GM19099 (cell line): ENCODE results near the gene HOXA10.
A peak's percentile ranks its signal among the peaks of the same experiment; 100 is the strongest.

ENCODE experiments used
- POLR2A ChIP-seq: IDR thresholded peaks from 3 replicates; pipeline ENCODE4 v1.6.1; 2011; ENCODE audit warnings: low read depth; ENCODE audit not compliant: insufficient read length; ENCODE audit errors: extremely low read depth

The HOXA10 gene

DNA sequence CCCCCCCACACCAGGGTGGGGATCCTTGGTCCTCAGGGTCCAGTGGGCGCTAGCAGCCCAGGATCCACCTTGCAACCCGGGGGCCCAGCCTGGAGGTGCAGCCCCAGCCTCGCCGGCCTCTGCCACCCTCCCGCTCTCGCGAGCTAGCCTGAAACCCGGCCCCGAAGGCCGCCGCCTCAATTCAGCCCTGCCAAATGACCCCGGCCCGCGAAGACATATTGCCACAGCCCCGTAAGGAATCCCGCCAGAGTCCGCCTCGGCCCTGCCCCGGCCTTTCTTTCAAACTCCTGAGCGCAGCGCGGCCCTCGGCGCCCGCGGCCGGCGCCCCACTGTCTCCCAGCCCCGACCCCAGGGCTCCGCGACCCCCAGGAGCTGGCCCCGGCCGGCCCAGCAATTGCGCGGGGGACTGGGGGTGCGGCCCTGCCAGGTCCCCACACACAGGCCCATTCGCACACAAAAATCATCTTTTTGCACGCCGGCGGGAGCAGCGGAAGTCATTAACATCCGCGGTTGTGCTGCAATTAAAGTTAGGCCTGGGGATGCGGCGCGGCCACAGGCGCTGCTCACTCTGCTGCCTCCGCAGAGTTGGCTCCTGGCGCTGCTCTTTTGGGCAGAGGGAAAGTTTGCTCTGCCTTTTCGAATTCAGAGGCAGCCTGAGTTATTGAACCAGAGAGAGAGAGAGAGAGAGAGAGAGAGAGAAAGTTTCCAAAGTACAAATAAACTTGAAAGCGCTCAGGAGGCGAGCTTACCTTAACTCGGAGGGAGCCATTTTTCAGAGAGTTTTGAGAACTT is 34.6 kb downstream of the HOXA10 start:
- TF ChIP-seq POLR2A, result no peak

DNA sequence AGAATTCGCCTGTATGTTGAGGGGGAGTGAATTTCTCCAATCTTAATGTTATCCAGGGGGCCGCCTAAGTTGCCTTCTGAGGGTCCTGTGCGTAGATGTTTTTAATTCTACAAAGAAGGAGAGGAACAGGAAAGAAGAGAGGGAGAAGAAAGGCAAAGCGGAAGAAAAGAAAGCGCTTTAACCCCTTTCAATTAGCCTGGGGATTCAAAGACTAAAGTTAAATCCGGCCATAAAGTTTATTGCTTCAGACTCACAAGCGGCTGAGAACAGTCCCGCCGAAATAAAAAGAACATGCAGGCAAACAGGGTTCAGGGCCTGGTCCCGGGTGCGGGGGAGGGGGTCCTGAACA is 35.2 kb downstream of the HOXA10 start:
- no peak for TF ChIP-seq POLR2A

DNA sequence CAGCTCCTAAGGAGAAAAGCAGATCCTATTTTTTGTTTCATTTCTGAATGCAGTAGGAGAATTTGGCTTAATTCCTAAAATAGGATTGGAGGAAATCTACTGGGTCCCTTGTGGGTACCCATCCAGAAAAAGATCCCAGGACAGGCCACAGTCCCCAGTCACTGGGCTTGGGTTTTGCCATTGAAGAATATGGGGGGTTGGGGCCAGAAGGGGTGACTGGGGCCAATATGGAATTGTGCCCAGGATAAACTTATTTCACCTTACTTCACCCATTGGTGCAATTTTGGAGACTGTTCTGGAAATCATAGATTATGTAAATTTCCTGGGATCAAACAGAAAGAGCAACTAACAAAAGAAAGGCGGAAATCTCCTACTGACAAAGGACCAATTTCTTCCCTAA is 35.6 kb downstream of the HOXA10 start:
- TF ChIP-seq POLR2A, result no peak

DNA sequence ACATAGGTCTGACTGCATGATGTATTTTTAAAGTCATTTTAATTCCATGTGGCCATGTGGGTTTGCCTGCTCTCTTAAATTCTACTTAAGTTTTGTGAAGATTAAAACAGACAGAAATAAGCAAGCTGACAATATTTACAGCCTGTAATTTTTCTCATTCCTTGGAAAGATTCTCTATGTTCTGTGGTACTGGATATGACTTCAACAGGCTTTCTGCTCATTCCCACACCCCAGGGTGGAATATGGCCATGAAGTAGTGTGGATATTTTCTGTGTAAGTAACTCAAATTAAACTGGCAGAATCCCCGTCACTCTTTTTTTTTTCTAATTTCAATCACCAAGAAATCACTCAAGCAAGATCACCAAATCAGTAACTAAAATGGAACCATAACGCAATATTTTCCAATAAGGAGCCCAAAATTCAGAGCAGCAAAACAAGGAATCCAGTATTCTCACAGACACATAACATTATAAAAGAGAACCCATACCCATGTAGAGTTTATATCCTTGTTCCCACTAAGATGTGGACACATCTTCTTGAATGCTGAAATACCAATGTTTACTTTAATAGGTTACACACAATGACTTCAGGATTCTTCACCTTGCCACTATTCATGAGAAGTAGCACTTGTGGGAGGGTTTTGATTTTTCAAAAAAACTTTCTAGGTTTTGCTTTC is 36.3 kb downstream of the HOXA10 start:
- no peak for TF ChIP-seq POLR2A

DNA sequence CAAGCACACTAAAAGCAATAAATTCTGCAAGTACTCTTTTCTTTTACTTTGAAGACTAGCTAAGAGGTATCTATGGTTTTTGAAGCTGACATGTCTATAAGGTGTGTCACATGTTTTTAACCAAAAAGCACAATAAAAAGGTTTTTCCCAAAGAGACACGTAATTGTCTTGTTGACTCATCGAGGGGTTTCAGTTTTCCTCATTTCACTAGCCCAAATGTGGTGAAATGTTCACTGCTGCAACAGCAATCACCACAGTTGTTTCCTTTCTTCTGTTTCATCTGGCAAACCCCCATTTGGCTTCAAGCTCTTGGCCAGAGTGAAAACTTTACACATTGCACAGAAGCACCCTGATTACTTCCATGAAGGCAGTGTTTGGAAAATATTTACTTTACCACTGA is 39.7 kb downstream of the HOXA10 start:
- no peak for TF ChIP-seq POLR2A

DNA sequence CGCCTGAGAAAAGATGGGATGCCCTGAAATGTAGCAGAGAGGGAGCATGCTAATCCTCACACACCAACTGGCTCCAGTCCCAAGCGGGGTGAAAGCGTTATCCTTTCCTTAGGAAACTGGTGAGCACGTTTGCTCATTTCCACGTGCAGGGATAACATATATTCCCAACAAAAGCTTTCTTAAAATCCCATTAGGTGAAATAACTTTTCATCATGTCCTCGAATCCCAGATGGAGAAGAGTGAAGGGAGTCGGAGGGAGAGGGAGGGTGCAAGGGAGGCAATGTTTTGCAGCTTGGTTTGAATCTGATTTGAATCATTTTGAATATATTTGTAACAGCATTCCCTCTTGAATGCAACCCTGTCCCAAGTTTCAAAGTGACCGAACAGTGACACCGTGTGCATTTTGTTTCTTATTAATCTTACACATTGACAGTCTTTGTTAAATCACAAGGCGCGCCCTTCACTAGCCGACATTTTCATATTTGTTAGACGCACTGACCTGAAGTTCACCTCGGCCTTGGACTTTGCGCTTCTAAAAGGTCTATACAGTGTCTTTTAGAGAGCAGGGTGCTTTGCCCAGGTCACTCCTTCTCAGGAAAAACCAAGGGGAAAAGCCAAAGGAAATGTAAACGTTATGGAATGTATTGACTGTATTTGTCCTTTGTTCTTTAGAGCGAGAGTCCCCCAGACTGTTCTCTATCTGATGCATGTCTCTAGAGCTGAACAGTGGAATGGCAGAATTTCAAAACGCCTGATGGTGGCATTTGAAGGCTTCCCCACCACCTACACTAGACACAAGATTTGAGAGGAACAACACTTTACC is 40.5 kb downstream of the HOXA10 start:
- TF ChIP-seq POLR2A, result no peak

DNA sequence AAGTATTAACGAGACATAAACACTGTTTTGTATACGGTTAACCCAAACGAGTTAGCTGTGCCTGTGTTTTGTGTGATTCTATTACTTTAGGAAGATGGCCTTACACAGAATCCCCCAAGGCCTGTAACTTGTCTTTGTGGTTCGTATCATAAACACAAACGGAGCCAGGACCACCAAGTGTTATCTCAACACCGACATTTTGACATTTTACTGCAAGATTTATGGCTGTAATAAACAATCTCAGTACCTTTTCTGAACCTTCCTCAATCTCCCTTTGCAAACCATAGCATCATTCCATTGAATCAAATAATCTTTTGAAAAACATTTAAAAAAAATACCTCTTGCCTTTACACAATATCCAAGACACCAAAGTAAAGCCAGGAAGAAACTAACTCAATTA is 41.1 kb downstream of the HOXA10 start:
- TF ChIP-seq POLR2A, result no peak

DNA sequence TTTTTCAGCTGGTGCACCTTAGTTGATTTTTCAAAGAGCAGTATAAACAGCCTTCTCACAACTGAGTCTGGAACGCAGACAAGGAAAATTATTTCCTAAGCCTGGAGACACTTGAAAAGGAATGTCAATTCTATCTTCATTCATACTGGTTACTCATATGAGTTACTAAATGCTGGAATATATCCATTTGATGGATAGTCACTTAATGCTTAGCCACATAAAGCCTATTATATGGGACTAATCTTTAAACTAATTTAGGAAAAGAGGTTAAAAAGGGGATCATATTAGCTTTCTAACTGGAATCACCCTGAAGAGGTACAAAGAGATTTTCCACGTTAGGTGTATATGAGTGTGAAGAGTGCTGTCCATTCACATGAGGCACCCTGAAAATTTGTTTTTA is 41.9 kb downstream of the HOXA10 start:
- TF ChIP-seq POLR2A, result no peak

DNA sequence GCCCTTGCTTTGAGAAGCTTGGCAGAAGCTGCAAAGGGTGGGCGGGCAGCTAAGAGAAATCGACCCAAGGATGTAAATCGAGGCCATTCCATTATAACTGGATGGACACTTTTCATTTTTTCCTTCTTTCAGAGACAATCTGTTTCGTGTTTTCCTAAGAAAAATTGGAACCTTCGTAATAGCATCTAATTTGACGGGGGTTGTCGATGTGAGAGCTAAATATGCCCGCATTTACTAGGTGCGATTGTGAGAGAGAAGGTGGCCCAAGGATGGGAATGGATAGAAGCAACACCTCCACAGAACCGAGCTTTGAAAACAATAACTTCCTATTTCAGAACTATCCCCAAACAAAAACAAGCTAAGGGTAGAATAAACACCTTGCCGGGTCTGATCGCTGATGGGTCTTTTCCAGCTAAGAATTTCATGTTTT is 42.7 kb downstream of the HOXA10 start:
- no peak for TF ChIP-seq POLR2A

DNA sequence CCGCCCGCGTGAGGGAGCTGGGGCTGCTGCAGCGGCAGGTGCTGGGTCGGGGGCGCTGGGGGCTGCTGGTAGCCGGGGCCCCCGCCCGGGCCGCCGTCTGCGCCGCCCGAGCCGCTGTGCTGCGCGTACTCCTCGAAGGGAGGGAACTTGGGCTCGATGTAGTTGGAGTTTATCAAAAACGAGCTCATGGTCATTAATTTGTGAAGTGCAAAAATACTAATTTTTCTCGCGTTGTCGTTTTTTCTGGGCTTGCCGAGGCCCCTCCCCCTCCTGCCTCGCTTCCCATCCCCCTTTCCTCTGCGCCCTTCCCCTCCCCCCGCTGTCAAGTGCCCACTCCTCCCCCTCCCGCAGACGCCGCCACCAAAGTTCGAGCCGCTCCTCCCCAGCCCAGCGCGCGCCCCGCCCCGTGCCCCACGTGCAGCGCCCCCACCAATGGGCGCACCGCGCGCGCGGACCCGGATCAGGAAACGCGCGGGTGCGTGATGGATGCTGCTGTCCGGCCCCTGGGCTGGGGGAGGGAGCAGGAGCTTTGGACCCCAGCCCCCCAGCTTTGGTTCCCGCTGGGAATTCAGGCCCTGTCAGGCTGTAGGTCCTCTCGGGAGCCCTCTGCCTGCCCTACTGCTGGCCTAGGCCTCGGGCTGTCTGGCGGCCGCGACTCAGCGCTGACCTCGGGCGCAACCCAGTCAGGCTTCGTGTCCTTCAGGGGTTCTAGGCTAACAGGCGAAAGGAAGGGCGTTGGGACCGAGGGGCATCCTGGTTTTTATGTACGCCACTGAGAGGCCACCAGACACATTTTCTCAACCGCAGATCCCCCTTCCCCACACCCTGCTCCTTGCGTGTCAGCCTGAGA is 43.4 kb downstream of the HOXA10 start, which contains the start of gene HOXA4:
HOXA4 (minus strand) TSS at position 218 of the 850 bp plus-strand sequence; CDS start at position 194, 24 bp downstream.
- TF ChIP-seq POLR2A, result peak; percentile 39

DNA sequence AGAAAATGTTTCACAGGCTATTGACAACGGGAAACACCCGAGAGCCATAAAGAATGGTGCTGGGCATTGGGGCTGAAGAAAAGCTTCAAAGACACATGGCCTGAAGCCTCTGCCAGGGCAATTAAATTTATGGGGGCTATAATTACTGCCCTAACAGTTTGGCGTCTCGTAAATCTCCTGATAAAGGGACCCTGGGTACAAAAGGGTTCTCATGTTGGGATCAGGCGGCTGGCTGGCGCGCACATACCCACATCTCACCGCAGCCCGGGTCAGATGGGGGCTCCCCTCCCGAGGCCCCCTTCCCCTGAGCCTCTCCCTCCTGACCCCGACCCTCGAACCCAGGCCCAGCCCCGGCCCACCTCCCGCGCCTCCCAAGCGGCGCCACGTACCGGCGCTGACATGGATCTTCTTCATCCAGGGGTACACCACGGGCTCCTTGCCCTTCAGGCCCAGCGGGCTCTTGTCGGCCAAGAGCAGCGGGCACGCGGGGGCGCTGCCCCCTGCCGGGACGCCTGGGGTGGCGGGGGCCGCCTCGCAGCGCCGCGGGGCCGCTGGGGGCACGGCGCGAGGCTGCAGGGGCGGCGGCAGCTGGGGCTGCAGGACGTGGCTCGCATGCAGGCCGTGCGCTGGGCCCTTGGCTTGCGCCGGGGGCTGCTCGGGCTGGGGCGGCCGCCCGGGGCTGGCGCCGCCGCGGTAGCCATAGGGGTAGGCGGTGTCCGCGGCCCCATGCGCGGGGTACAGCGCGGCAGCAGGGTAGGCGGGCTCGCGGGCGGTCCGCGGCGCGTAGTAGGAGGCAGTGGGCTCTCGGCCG is 44.2 kb downstream of the HOXA10 start:
- TF ChIP-seq POLR2A, result no peak

DNA sequence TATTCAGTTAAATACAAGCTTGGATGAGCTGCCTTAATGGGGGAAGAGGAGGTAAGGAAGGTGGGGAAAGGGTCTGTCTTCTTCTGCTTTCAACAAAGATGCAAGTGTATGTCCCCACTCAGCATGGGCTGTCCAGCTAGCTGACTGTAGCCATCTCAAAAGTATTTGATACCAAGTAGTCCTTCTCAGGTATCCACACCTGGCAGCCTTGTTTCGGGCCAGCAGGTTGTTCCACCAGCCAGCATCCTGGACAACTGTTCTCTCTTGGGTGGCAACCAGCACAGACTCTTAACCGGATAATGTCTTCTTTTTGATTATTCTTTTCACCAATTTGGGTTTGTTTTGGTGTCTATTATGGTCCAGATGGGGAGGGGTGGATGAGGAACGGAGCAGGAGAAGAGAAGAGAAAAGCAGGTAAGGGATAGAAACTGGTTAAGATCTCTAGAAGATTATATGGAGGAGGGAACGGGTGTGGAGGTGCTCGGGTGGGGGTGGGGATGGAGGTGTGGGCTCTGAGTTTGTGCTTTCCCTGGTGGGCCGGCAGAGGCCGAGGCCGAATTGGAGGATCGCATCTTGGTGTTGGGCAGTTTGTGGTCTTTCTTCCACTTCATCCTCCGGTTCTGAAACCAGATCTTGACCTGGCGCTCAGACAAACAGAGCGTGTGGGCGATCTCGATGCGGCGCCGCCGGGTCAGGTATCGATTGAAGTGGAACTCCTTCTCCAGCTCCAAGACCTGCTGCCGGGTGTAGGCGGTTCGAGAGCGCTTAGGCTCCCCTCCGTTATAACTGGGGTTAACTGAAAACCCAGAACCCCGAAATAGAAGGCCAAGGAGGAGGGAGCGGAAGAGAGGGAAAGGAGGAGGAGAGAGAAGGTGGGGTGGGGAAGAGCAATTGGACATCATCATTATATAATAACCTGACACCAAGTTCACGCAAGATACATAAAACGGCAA is 45.1 kb downstream of the HOXA10 start:
- no peak for TF ChIP-seq POLR2A

DNA sequence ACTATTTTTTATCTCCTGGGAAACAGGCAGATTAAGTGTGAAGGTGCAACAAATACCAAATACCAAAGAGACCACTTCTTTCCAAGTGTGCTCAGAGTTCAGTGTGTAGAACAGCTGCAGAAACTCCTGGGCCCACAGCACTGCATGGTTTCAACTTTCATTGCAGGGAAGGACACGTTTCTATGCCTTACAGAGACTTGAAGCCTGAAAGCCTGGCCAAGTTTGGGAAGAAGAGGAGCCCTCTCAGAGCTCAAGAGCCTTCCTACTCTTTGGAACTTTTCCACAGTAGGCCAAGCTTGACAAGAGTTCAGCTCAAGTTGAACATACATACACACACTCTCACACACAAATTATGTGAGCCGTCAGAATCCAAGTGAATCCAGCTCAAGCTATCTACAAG is 46.1 kb downstream of the HOXA10 start:
- no peak for TF ChIP-seq POLR2A
